Subcutaneous adipose tissue (tissue), 4 donors: ENCODE measurements around the gene SLC17A9. TPM values are rescaled to one million over a fixed set of nuclear protein-coding genes. Genes with fewer than 3 reads are reported as not detected.

Source experiments
- total RNA-seq, 4 donors: library from RNA; depleted of rRNA; stranded (reverse); fragments of >200 nt; gene quantifications; one replicate each; pipeline ENCODE4 v1.1.0, GENCODE V29; 2016
- TF ChIP-seq, protein P1 (sequence below): fragments of 450-650 bp; IDR thresholded peaks from one replicate; pipeline ENCODE4 v1.5.1; 2016; ENCODE audit warnings: low read depth, mild to moderate bottlenecking, control low read depth, antibody characterized with exemption, moderate library complexity

SLC17A9 gene
- total RNA-seq, 4 donors from 2014 or later: 0.38 to 6.8 (median 2.1) TPM

DNA sequence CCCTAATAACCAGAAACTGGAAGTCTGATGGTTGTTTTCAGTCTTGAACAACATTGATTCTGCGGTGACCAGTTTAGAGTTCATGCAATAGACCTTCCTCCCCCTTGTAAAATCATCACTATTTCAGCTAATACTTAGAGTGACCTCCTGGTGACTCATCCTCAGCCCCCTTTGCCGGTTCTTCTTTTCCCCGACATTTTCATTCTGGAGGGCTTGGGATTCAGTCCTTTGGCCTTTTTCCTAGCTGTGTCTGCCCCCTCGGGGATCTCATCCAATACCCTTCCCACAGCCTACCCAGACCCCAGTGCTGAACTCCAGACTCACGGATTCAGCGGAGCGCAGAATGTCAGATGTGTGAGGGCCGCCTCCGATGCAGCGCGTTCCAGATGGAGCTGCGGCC lies 61.8 kb downstream of the SLC17A9 start:
- TF ChIP-seq, protein P1, sequence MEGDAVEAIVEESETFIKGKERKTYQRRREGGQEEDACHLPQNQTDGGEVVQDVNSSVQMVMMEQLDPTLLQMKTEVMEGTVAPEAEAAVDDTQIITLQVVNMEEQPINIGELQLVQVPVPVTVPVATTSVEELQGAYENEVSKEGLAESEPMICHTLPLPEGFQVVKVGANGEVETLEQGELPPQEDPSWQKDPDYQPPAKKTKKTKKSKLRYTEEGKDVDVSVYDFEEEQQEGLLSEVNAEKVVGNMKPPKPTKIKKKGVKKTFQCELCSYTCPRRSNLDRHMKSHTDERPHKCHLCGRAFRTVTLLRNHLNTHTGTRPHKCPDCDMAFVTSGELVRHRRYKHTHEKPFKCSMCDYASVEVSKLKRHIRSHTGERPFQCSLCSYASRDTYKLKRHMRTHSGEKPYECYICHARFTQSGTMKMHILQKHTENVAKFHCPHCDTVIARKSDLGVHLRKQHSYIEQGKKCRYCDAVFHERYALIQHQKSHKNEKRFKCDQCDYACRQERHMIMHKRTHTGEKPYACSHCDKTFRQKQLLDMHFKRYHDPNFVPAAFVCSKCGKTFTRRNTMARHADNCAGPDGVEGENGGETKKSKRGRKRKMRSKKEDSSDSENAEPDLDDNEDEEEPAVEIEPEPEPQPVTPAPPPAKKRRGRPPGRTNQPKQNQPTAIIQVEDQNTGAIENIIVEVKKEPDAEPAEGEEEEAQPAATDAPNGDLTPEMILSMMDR: no peak

DNA sequence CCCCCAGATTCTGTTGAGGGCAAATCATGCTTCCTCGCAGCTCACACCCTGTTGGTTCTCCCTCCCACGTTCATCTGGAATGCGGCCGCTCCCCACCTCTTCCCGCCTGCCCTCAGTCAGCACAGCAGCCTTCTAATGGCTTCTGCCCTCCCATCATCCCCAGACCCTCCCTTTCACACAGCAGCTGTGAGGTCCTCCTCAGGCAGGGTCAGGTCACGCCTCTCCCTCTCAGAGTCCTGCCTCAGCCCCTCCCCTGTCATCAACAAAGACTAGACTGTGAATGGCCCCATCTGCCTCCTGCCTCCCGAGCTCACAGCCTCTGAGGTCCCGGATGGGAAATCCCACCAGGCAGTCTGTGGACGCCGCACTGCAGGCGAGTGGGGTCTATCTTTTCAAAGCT lies 62.2 kb downstream of the SLC17A9 start:
- TF ChIP-seq, protein P1: no peak

DNA sequence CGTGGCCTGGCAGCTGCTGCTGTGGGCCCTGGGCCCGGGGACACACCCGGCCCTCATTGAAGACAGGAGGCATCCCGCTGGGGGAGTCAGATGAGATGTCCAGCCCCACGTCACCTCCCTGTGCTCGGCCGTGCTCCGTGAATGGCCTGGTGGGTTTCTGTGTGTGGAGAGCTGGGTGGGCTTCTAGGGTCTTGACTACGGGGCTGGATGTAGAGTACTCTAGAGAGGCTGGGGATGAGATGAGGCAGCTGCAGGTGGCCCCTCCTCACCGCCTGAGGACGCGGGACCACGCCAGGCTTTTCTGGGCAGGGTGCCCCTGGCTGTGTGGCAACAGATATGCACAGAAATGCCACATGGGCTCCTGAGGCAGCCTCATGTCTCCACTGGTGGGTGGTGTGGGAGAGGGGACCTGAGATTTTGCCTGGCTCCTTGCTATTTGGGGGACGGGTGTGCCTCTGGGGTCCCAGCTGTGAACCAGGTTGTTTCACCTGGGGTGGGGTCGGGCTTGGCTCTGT lies 62.7 kb downstream of the SLC17A9 start:
- TF ChIP-seq, protein P1: no peak

DNA sequence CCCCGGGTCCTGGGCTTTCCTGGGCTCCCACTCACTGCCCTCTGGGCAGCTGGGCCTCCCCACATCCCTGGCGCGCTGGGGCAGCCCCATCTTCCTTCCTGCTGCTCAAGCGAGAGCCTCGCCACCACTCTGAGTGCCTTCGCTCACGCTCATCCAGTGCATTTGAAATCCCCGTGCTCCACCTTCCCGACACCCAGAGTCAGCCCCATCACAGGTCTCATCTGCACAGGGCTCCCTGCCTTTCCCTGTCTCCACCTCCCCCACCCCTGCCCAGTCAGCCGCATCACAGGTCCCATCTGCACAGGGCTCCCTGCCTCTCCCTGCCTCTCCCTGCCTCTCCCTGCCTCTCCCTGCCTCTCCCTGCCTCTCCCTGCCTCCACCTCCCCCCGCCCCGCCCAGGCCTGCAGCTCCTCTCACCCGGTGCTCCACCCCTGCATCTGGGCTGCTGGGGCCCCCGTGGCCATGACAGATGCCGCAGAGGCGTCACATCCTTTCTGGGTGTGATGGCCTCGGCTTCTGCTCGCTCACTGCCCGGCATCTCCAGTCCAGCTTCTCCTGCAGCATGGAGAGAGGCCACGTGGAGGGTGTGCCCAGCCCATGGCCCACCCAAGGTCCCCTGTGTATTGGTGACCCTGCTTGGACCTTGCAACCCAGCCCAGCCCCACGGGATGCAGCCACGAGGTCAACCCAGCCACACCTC lies 63.3 kb downstream of the SLC17A9 start:
- TF ChIP-seq, protein P1: no peak

DNA sequence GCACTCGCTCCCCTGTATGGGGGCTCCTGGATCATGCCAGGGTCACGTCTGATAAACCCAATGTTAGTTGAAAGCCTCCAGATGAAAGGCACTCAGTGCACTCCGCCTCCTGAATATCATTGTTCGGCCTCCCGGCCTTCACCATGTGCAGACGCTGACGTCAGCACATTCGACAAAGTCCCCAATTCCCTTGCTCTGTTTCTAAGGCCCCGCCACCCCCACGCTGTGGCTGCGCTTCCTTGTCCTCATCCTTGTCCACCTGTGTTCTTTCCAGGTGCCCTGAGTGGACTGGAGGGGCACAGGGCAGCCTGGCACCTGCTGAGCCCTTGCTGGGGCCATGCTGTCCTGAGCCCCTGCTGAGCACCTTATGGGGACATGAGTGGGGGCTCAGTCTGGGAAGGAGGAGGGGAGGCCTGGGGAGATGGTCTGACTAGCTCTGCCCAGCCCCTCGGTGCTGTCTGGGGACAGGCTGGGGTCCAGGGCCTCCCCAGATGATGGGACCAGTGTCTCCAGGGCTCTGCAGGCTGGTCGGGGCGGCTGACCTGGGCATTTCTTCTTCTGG lies 64.1 kb downstream of the SLC17A9 start:
- TF ChIP-seq, protein P1: no peak

DNA sequence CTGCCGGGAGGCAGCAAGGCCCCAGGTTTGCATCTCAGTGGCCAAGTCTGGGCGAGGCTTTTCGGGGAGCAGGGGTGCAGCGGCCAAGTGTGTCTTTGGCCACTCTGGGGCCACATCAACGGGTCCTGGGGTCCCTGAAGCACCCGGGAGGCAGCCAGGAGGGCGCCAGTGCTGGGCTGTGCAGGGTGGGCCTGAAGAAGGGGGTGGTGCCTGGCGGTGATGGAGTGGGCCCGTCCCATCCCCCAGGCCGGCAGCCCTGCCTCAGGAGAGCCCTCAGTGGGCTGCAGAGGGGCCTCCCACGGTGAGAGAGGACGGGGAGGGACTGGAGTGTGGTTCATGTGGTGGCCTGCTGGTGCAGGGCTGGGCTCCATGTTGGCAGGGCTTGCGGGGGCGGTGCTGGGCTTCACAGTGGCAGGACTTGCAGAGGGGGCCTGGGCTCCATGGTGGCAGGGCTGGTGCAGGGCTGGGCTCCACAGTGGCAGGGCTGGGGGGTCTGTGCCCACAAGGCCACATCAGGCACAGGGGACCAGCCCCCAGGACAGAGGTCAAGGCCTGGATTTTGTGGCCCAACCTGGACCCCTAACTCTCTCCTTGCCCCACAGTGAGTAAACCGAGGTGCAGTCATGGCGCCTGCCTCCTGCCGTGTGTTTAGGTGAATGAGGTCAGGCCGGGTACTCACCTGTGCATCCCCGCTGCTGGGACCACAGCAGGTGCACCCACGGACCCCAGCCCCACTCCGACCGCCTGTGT lies 64.7 kb downstream of the SLC17A9 start:
- TF ChIP-seq, protein P1: no peak

DNA sequence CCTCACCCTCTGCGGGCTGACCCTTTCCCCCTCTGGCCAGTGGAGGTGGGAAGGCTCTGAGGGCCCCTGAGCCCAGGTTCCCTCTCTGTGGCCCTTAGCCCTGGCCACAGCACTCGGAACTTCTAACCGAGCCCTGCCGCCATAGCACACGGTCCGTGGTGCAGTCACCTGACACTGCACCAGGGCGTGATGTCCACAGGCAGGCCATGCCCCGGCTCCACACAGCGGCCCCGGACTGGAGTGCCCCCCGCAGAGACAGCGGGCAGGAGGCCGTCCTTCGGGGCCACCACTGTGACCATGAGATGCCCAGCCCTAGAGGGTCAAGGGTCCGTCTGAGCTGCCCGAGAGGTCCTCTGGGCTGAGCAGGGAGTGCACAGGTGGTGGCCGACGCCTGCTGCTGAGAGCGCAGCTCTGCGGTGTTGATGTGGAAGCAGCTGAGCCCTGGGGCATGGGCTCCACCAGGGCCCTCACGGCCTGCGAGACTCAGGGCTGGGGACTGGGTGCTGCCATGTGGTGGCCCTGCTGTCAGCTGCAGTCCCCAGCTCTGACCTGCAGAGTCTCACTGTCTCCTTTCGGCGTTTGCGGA lies 65.4 kb downstream of the SLC17A9 start:
- TF ChIP-seq, protein P1: no peak
